ENCODE measurements around the gene BSG. TPM values are rescaled to one million over a fixed set of nuclear protein-coding genes. Genes with fewer than 3 reads are reported as not detected.

Gene BSG
- total and polyA plus RNA-seq, 7 experiments from 2014 or later, result 109 to 349 (median 159) TPM

Other genes starting within 250 kb of the BSG start
- gene MIER2, start 227.8 kb upstream of the BSG start, total RNA-seq, result 10 to 100 TPM; 16.0 to 24.6 (median 17.7) TPM
- 1 to 10 TPM; 3.9 to 7.8 TPM for gene MIER2, start 227.8 kb upstream of the BSG start, polyA plus RNA-seq
- not detected for gene C2CD4C, start 163.4 kb upstream of the BSG start, total RNA-seq
- not detected for gene C2CD4C, start 163.4 kb upstream of the BSG start, polyA plus RNA-seq
- 1 to 10 TPM in 2 of 5 experiments, under 1 TPM in 1, not detected in 2; 0.82 to 2.3 (median 2.1) TPM for gene SHC2, start 111.6 kb upstream of the BSG start, total RNA-seq
- not detected for gene SHC2, start 111.6 kb upstream of the BSG start, polyA plus RNA-seq
- 1 to 10 TPM in 2 of 5 experiments, under 1 TPM in 2, not detected in 1; 0.24 to 1.8 (median 0.83) TPM for gene MADCAM1, start 76.1 kb upstream of the BSG start, total RNA-seq
- under 1 TPM in 1 of 2 donors, not detected in 1; 0.12 TPM for gene MADCAM1, start 76.1 kb upstream of the BSG start, polyA plus RNA-seq
- gene TPGS1, start 65.1 kb upstream of the BSG start, total RNA-seq, result 10 to 100 TPM; 21.6 to 34.5 (median 22.7) TPM
- 10 to 100 TPM; 24.2 to 36.4 TPM for gene TPGS1, start 65.1 kb upstream of the BSG start, polyA plus RNA-seq
- 10 to 100 TPM; 39.0 to 47.3 (median 45.8) TPM for gene CDC34, start 40.8 kb upstream of the BSG start, total RNA-seq
- 10 to 100 TPM; 20.4 to 41.4 TPM for gene CDC34, start 40.8 kb upstream of the BSG start, polyA plus RNA-seq
- 10 to 100 TPM; 30.0 to 81.4 (median 67.8) TPM for gene GZMM, start 28.5 kb upstream of the BSG start, total RNA-seq
- gene GZMM, start 28.5 kb upstream of the BSG start, polyA plus RNA-seq, result 100 to 1,000 TPM; 138 to 181 TPM
- 1 to 10 TPM in 4 of 5 experiments, under 1 TPM in 1; 0.93 to 2.6 (median 2.2) TPM for gene HCN2, start 17.3 kb downstream of the BSG start, total RNA-seq
- gene HCN2, start 17.3 kb downstream of the BSG start, polyA plus RNA-seq, result not detected
- gene POLRMT, start 60.9 kb downstream of the BSG start, total RNA-seq, result 100 to 1,000 TPM in 1 of 5 experiments, 10 to 100 TPM in 4; 61.2 to 105 (median 71.3) TPM
- gene POLRMT, start 60.9 kb downstream of the BSG start, polyA plus RNA-seq, result 10 to 100 TPM; 37.4 to 51.8 TPM
- 1 to 10 TPM in 2 of 5 experiments, under 1 TPM in 2, not detected in 1; 0.17 to 1.8 (median 0.95) TPM for gene FGF22, start 67.3 kb downstream of the BSG start, total RNA-seq
- not detected for gene FGF22, start 67.3 kb downstream of the BSG start, polyA plus RNA-seq
- gene RNF126, start 90.6 kb downstream of the BSG start, total RNA-seq, result 100 to 1,000 TPM in 3 of 5 experiments, 10 to 100 TPM in 2; 75.1 to 110 (median 101) TPM
- 10 to 100 TPM; 55.3 to 70.3 TPM for gene RNF126, start 90.6 kb downstream of the BSG start, polyA plus RNA-seq
- 1 to 10 TPM; 3.1 to 6.4 (median 5.0) TPM for gene FSTL3, start 103.8 kb downstream of the BSG start, total RNA-seq
- gene FSTL3, start 103.8 kb downstream of the BSG start, polyA plus RNA-seq, result 1 to 10 TPM; 2.7 to 2.8 TPM
- 1 to 10 TPM in 1 of 5 experiments, under 1 TPM in 1, not detected in 3; 0.27 to 2.1 TPM for gene PRSS57, start 122.9 kb downstream of the BSG start, total RNA-seq
- gene PRSS57, start 122.9 kb downstream of the BSG start, polyA plus RNA-seq, result not detected
- 1 to 10 TPM in 1 of 5 experiments, not detected in 4; 1.0 TPM for gene PALM, start 136.3 kb downstream of the BSG start, total RNA-seq
- not detected for gene PALM, start 136.3 kb downstream of the BSG start, polyA plus RNA-seq
- gene MISP, start 178.5 kb downstream of the BSG start, total RNA-seq, result not detected
- gene MISP, start 178.5 kb downstream of the BSG start, polyA plus RNA-seq, result not detected
- 100 to 1,000 TPM; 313 to 524 (median 326) TPM for gene PTBP1, start 224.9 kb downstream of the BSG start, total RNA-seq
- 100 to 1,000 TPM; 113 to 227 TPM for gene PTBP1, start 224.9 kb downstream of the BSG start, polyA plus RNA-seq
- gene PLPPR3, start 249.4 kb downstream of the BSG start, total RNA-seq, result not detected
- gene PLPPR3, start 249.4 kb downstream of the BSG start, polyA plus RNA-seq, result not detected